IMR-90 (cell line): ENCODE data around the gene FAM53B. TPM values are rescaled to one million over a fixed set of nuclear protein-coding genes. Genes with fewer than 3 reads are reported as not detected.

Experiments used
- ATAC-seq: fragments of 200-7000 bp; cut with Tn5 transposase; 2 replicates; pipeline ENCODE4 v1.9.1; 2020; ENCODE audit warnings: low read depth, mild to moderate bottlenecking, moderate library complexity
- BruUV-seq: library from RNA; stranded (reverse); fragments of 400-500 nt; replicated peaks from 2 replicates; lab custom pipeline; 2021; lab: Mats Ljungman, UMichigan
- CTCF ChIA-PET: fragments of 300-600 bp; formaldehyde crosslinking; extraction: SDS; loops from one replicate; lab custom pipeline; 2021; ENCODE audit warnings: antibody characterized with exemption; lab: Yijun Ruan, JAX
- POLR2A ChIA-PET: fragments of 300-600 bp; sonication (Branson Sonifier 250); formaldehyde crosslinking; loops from one replicate; lab custom pipeline; 2022; ENCODE audit warnings: antibody characterized with exemption; ENCODE audit not compliant: unreplicated experiment; lab: Charles Lee
- DNase-seq: peaks from one replicate; pipeline ENCODE4 v3.0.0; 2013
- H2AFZ ChIP-seq: replicated peaks from 2 replicates; pipeline ENCODE3; 2013; ENCODE audit warnings: low read length, mild to moderate bottlenecking; ENCODE audit not compliant: poor library complexity
- H2AK5ac ChIP-seq: 2 replicates; pipeline ENCODE4 v1.6.1; 2013; ENCODE audit warnings: low read depth, low read length, inconsistent platforms
- H2AK9ac ChIP-seq: replicated peaks from 2 replicates; pipeline ENCODE3; 2013; ENCODE audit warnings: mild to moderate bottlenecking, low read depth, low read length, moderate library complexity; ENCODE audit not compliant: poor library complexity
- H2BK120ac ChIP-seq: 2 replicates; pipeline ENCODE4 v1.6.1; 2013; ENCODE audit warnings: low read depth, low read length, inconsistent platforms
- H2BK15ac ChIP-seq: 3 replicates; pipeline ENCODE4 v1.6.1; 2013; ENCODE audit warnings: low read depth, low read length, inconsistent platforms
- H2BK20ac ChIP-seq: 2 replicates; pipeline ENCODE4 v1.6.1; 2013; ENCODE audit warnings: low read depth, mild to moderate bottlenecking, inconsistent platforms, low read length, moderate library complexity
- H2BK5ac ChIP-seq: 2 replicates; pipeline ENCODE4 v1.6.1; 2013; ENCODE audit warnings: mild to moderate bottlenecking, low read depth, low read length, inconsistent platforms; ENCODE audit not compliant: poor library complexity, severe bottlenecking
- H3K14ac ChIP-seq: replicated peaks from 2 replicates; pipeline ENCODE4 v1.6.1; 2013; ENCODE audit warnings: low read depth, low read length, inconsistent platforms
- H3K18ac ChIP-seq: 2 replicates; pipeline ENCODE4 v1.6.1; 2013; ENCODE audit warnings: low read depth, low read length, control low read depth
- H3K23ac ChIP-seq: 2 replicates; pipeline ENCODE4 v1.6.1; 2013; ENCODE audit warnings: low read depth, low read length, inconsistent platforms
- H3K27ac ChIP-seq: 2 replicates; pipeline ENCODE4 v1.5.1; 2013; ENCODE audit warnings: mild to moderate bottlenecking, control low read depth, low read length; ENCODE audit not compliant: insufficient read depth
- H3K27me3 ChIP-seq: 2 replicates; pipeline ENCODE4 v1.6.1; 2013; ENCODE audit warnings: low read length; ENCODE audit not compliant: control insufficient read depth, insufficient read depth
- H3K36me3 ChIP-seq: 2 replicates; pipeline ENCODE4 v1.6.1; 2013; ENCODE audit warnings: low read length, mixed read lengths; ENCODE audit not compliant: control insufficient read depth, insufficient read depth
- H3K4ac ChIP-seq: 2 replicates; pipeline ENCODE4 v1.6.1; 2013; ENCODE audit warnings: low read depth, low read length, inconsistent platforms
- H3K4me1 ChIP-seq: 2 replicates; pipeline ENCODE4 v1.6.1; 2013; ENCODE audit warnings: low read length, mixed read lengths; ENCODE audit not compliant: control insufficient read depth, insufficient read depth
- H3K4me2 ChIP-seq: 2 replicates; pipeline ENCODE4 v1.6.1; 2013; ENCODE audit warnings: low read depth, mild to moderate bottlenecking, control low read depth, low read length, moderate library complexity
- H3K4me3 ChIP-seq: 2 replicates; pipeline ENCODE4 v1.5.1; 2013; ENCODE audit warnings: low read depth, mild to moderate bottlenecking, control low read depth, low read length, moderate library complexity; ENCODE audit not compliant: insufficient read depth
- H3K56ac ChIP-seq: 2 replicates; pipeline ENCODE4 v1.6.1; 2013; ENCODE audit warnings: low read length, inconsistent platforms; ENCODE audit not compliant: insufficient read depth; ENCODE audit errors: extremely low read depth
- H3K79me1 ChIP-seq, 2 experiments: 2 replicates each; pipeline ENCODE4 v1.6.1; 2013; ENCODE audit warnings: low read length in 2 of 2, inconsistent platforms in 1 of 2, low read depth in 1 of 2
- H3K9ac ChIP-seq: 2 replicates; pipeline ENCODE4 v1.6.1; 2013; ENCODE audit warnings: low read depth, low read length, control low read depth
- H3K9me1 ChIP-seq: 2 replicates; pipeline ENCODE4 v1.6.1; 2013; ENCODE audit warnings: low read length, inconsistent platforms; ENCODE audit not compliant: insufficient read depth
- H3K9me3 ChIP-seq: 2 replicates; pipeline ENCODE4 v1.6.1; 2013; ENCODE audit warnings: low read length; ENCODE audit not compliant: control insufficient read depth, insufficient read depth
- H4K20me1 ChIP-seq: 2 replicates; pipeline ENCODE4 v1.6.1; 2013; ENCODE audit warnings: low read length, inconsistent platforms; ENCODE audit not compliant: insufficient read depth
- H4K5ac ChIP-seq: 2 replicates; pipeline ENCODE4 v1.6.1; 2013; ENCODE audit warnings: mild to moderate bottlenecking, low read depth, low read length, control low read depth
- H4K8ac ChIP-seq, 2 experiments: 2 replicates each; pipeline ENCODE4 v1.6.1; 2013; ENCODE audit warnings: low read depth in 2 of 2, low read length in 2 of 2, control low read depth in 1 of 2, inconsistent platforms in 1 of 2
- H4K91ac ChIP-seq: 2 replicates; pipeline ENCODE4 v1.6.1; 2013; ENCODE audit warnings: low read depth, low read length, inconsistent platforms; ENCODE audit not compliant: insufficient read depth
- BHLHE40 ChIP-seq: fragments of 150-350 bp; IDR thresholded peaks from 2 replicates; pipeline ENCODE4 v1.6.1; 2016; ENCODE audit warnings: mild to moderate bottlenecking, low read depth, low read length
- CEBPB ChIP-seq: IDR thresholded peaks from 2 replicates; pipeline ENCODE4 v1.6.1; 2012; ENCODE audit warnings: low read depth, low read length, improper control_type of control experiment
- CHD1 ChIP-seq: IDR thresholded peaks from 2 replicates; pipeline ENCODE4 v1.6.1; 2012; ENCODE audit warnings: low read depth, low read length, improper control_type of control experiment
- CTCF ChIP-seq: conservative IDR thresholded peaks from 2 replicates; pipeline ENCODE4 v1.5.1; 2012; ENCODE audit warnings: mild to moderate bottlenecking, low read depth, low read length, improper control_type of control experiment
- ELK1 ChIP-seq: fragments of 150-350 bp; IDR thresholded peaks from 2 replicates; pipeline ENCODE4 v1.6.1; 2016; ENCODE audit warnings: low read depth, mild to moderate bottlenecking, low read length, moderate library complexity, borderline replicate concordance
- FOS ChIP-seq: fragments of 150-350 bp; IDR thresholded peaks from 2 replicates; pipeline ENCODE4 v1.6.1; 2016; ENCODE audit warnings: low read depth, low read length
- MAFK ChIP-seq: IDR thresholded peaks from 2 replicates; pipeline ENCODE4 v1.6.1; 2012; ENCODE audit warnings: low read depth, low read length, improper control_type of control experiment
- MAZ ChIP-seq: IDR thresholded peaks from 2 replicates; pipeline ENCODE4 v1.6.1; 2012; ENCODE audit warnings: low read depth, mild to moderate bottlenecking, low read length, improper control_type of control experiment, moderate library complexity, borderline replicate concordance
- MXI1 ChIP-seq: IDR thresholded peaks from 2 replicates; pipeline ENCODE4 v1.6.1; 2012; ENCODE audit warnings: low read depth, mild to moderate bottlenecking, low read length, moderate library complexity, borderline replicate concordance
- NFE2L2 ChIP-seq: fragments of 150-350 bp; IDR thresholded peaks from 2 replicates; pipeline ENCODE4 v1.6.1; 2016; ENCODE audit warnings: low read depth, mild to moderate bottlenecking, low read length
- POLR2A ChIP-seq: IDR thresholded peaks from 2 replicates; pipeline ENCODE4 v1.6.1; 2012; ENCODE audit warnings: mild to moderate bottlenecking, low read depth, low read length
- RAD21 ChIP-seq: IDR thresholded peaks from 2 replicates; pipeline ENCODE4 v1.6.1; 2012; ENCODE audit warnings: low read length, improper control_type of control experiment
- RCOR1 ChIP-seq: IDR thresholded peaks from 2 replicates; pipeline ENCODE4 v1.6.1; 2012; ENCODE audit warnings: mild to moderate bottlenecking, low read length, improper control_type of control experiment; ENCODE audit not compliant: insufficient replicate concordance
- RFX5 ChIP-seq: IDR thresholded peaks from 2 replicates; pipeline ENCODE4 v1.8.0; 2012; ENCODE audit warnings: low read depth, mild to moderate bottlenecking, low read length, moderate library complexity
- SMC3 ChIP-seq: fragments of 150-350 bp; IDR thresholded peaks from 2 replicates; pipeline ENCODE4 v1.6.1; 2016; ENCODE audit warnings: low read depth, mild to moderate bottlenecking, antibody characterized with exemption, low read length, moderate library complexity
- USF2 ChIP-seq: fragments of 150-350 bp; IDR thresholded peaks from 2 replicates; pipeline ENCODE4 v1.6.1; 2017; ENCODE audit warnings: mild to moderate bottlenecking, antibody characterized with exemption, low read length, low read depth
- WGBS, 2 experiments: methylation state at CpG; one replicate each; pipeline versions ENCODE4 v1.1.5 to v1.1.7; 2013; ENCODE audit warnings: missing lambda C conversion rate in 2 of 2; ENCODE audit not compliant: insufficient read length in 1 of 2; ENCODE audit errors: extremely low coverage in 2 of 2; 5-methylcytosine and 5-hydroxymethylcytosine counted together
- dilution Hi-C: fragments of 300-500 bp; cut with HindIII; formaldehyde crosslinking; loops from one replicate; pipeline ENCODE4 v1.14.3; 2018; ENCODE audit warnings: low sequenced_read_pairs; ENCODE audit not compliant: unreplicated experiment
- in situ Hi-C: fragments of 300-500 bp; cut with MboI; formaldehyde crosslinking; loops from 3 replicates; pipeline ENCODE4 v1.14.3; 2019; ENCODE audit warnings: low sequenced_read_pairs, inconsistent platforms, mixed read lengths
- intact Hi-C: fragments of 100-400 bp; cut with micrococcal nuclease; formaldehyde crosslinking; loops from 2 replicates; pipeline ENCODE4 v1.10.0; 2022
- polyA plus RNA-seq, 3 experiments: library from polyadenylated mRNA; depleted of rRNA; stranded (reverse); fragments of >200 nt; gene quantifications; 2 replicates each; pipeline ENCODE4 v1.2.3, GENCODE V29; 2012; ENCODE audit warnings: low replicate concordance in 1 of 3
- total RNA-seq: library from RNA; depleted of rRNA; stranded (reverse); fragments of >200 nt; gene quantifications from 2 replicates; pipeline ENCODE4 v1.2.3, GENCODE V29; 2012

FAM53B gene
- total and polyA plus RNA-seq, 2 of the 4 experiments (the other 2 are of a cell fraction) = 3.8 to 5.7 TPM

GRCh38 chr10:124629415-124629814, 114.8 kb downstream of the FAM53B start:
- Histone ChIP-seq H3K4me1 (no peaks in the 10 kb centered on the region; the same call in 1 of the 2 replicates), H2BK120ac (no peak overlapping the region), H2BK20ac (no peak overlapping the region), H3K4me2 (no peak overlapping the region), H3K56ac (no peak overlapping the region), H2BK15ac (no peak overlapping the region), H3K27me3 (no peaks in the 10 kb centered on the region), H2AK9ac (no peak overlapping the region), H3K18ac (no peak overlapping the region), H3K14ac (no peak overlapping the region), H3K4me3 (no peak overlapping the region), H3K27ac (no peak overlapping the region), H4K8ac (no peak overlapping the region), H3K23ac (no peak overlapping the region), H3K36me3 (no peaks in the 10 kb centered on the region), H4K20me1 (peaks cover 3% of the 10 kb centered on the region), H3K4ac (no peak overlapping the region), H3K9me1 (no peaks in the 10 kb centered on the region; the same call in 1 of the 2 replicates), H2BK5ac (no peak overlapping the region), H2AK5ac (no peak overlapping the region), H4K5ac (no peak overlapping the region), H3K9ac (no peak overlapping the region), H4K91ac (no peak overlapping the region), H3K79me1 (0 out of 4 replicates have a peak, but pooled peaks cover 0 to 3% of the 10 kb centered on the region in 2 experiments), H3K9me3 (no peaks in the 10 kb centered on the region), H2AFZ (no peak overlapping the region)
- POLR2A ChIA-PET = no interaction called here
- dilution Hi-C loops (no loop called here), in situ Hi-C loops (no loop called here), intact Hi-C loops (no loop called here)
- CTCF ChIA-PET = interaction anchor here (0.6 kb wide), 1 partner anchor 30 kb away, joined by 3 read pairs; no protein-coding TSS in a partner anchor
- WGBS, 2 experiments = 80% methylated on average over 1 of the region's 6 CpGs; no CpG with 5 or more reads in 1 of the 2 experiments
- TF ChIP-seq SMC3 (no peak), CEBPB (no peak), RCOR1 (no peak), NFE2L2 (no peak), CHD1 (no peak), ELK1 (no peak), MAFK (no peak), MAZ (no peak), POLR2A (no peak), RFX5 (no peak), RAD21 (no peak), CTCF (no peak), BHLHE40 (no peak), USF2 (no peak), FOS (no peak), MXI1 (no peak)
- DNase-seq (no peak), ATAC-seq (no peak)
- BruUV-seq = no TSS peak
